GM12875 (cell line): ENCODE results near the gene SMURF1.

ENCODE experiments used
- H3K4me3 ChIP-seq: one replicate; pipeline ENCODE4 v1.5.1; 2011; ENCODE audit warnings: low read depth, low read length, control low read depth
- CTCF ChIP-seq: IDR thresholded peaks from 2 replicates; pipeline ENCODE4 v1.5.1; 2011; ENCODE audit warnings: low read depth, mild to moderate bottlenecking, control low read depth, inconsistent platforms, low read length, moderate library complexity, borderline replicate concordance; ENCODE audit not compliant: insufficient read depth

The SMURF1 gene

GRCh38 chr7:98994046-98994944 lies 149.6 kb downstream of the SMURF1 start:
- H3K4me3 ChIP-seq = no peak overlapping the region
- TF ChIP-seq CTCF = no peak

- TF ChIP-seq CTCF = no peak
- no peak overlapping the region for H3K4me3 ChIP-seq
Observed at GRCh38 chr7:98993024-98993897, 150.6 kb downstream of the SMURF1 start.

DNA sequence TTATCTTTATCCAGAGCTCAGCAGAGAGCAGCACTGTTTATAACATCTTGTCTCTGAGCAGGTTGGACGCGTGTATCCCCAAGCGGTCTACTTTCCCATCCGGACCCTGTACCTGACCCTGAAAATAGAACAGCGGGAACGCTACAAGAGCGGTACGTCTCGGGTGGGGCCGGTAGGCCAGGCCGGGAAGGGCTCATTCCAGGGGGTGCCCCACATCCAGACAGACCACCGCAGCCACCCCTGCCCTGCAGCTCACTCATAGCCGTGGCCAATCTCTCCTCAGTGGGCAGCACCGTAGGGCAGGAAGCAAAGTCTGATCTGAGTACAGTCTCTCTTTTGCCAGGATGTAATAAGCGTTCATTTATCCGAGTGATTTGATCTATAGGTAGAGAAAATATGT lies 151.8 kb downstream of the SMURF1 start:
- H3K4me3 ChIP-seq = no peak overlapping the region
- TF ChIP-seq CTCF = no peak

- H3K4me3 ChIP-seq = no peak overlapping the region
- TF ChIP-seq CTCF = no peak
Observed at GRCh38 chr7:98991141-98991540, 152.8 kb downstream of the SMURF1 start.

DNA sequence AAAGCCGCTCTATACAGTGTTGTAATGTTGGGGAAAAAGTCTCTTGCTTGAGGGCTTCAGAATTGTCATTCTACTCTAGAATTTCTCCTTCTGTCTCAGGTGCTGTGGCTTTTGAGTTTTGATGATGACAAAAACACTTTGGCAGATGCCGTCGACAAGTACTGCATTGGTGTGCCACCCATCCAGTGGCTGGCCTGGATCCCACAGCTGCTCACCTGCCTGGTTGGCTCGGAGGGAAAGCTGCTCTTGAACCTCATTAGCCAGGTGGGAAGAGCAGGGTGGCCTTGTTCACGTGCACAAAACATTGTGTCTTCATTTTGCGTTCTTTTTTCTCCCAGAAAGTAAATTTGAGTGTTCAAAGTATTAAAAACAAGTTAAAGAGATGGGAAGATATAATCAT lies 153.6 kb downstream of the SMURF1 start:
- H3K4me3 ChIP-seq = no peak overlapping the region
- TF ChIP-seq CTCF = no peak

- no peak for TF ChIP-seq CTCF
Observed at GRCh38 chr7:98988641-98989040, 155.3 kb downstream of the SMURF1 start.

More at GRCh38 chr7:98988641-98989040, 155.3 kb downstream of the SMURF1 start:
- no peak overlapping the region for H3K4me3 ChIP-seq
